Measurements from ENCODE around the gene GLT6D1. TPM values are rescaled to one million over a fixed set of nuclear protein-coding genes. Genes with fewer than 3 reads are reported as not detected.

Gene GLT6D1
- total and polyA plus RNA-seq, 2 of the 13 experiments (the other 11 are each of a cell fraction or from before 2014, with no cell fraction given), result not detected

DNA sequence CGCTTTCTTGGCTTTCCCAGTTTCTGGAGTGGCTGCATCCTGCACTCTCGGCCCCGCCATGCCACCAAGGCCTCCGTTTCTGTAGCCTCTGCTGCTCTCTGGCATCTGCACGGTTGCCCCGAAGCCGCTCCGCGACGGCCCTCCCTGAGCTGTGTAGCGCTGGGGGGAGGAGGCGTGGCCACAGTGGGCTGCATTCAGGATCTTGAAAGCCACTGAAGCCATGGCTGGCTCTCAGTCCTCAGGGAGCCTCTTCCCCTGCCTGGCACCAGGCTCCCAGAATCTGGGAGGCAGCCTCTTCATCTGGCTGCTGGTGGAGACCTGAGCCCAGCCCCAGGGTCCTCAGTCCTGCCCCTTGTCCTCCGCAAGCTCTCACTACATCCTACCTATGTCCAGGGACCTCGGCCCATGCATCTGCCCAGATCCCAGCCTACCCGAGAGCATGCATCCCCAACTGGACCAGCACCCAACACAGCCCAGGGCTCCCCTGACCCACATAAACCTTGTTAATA, 52.7 kb downstream of the GLT6D1 start (continued):
- no peak for TF ChIP-seq ZNF556 (CRISPR knock-in tag; IDR thresholded peaks at IDR 0.05; ENCODE audit: borderline replicate concordance)
- no peak for TF ChIP-seq YEATS4 (CRISPR knock-in tag; IDR thresholded peaks at IDR 0.05; ENCODE audit: borderline replicate concordance)
- TF ChIP-seq ZNF589 (CRISPR knock-in tag; conservative IDR thresholded peaks at IDR 0.05), result no peak
- TF ChIP-seq KAT2B (IDR thresholded peaks at IDR 0.05; ENCODE audit: borderline replicate concordance, low read depth, low read length), result no peak
- no peak for TF ChIP-seq ZNF430 (CRISPR knock-in tag; IDR thresholded peaks at IDR 0.05)
- TF ChIP-seq SALL2 (CRISPR knock-in tag; IDR thresholded peaks at IDR 0.05), result no peak
- no peak for TF ChIP-seq ZNF713 (CRISPR knock-in tag; IDR thresholded peaks at IDR 0.05)
- TF ChIP-seq, protein P1, sequence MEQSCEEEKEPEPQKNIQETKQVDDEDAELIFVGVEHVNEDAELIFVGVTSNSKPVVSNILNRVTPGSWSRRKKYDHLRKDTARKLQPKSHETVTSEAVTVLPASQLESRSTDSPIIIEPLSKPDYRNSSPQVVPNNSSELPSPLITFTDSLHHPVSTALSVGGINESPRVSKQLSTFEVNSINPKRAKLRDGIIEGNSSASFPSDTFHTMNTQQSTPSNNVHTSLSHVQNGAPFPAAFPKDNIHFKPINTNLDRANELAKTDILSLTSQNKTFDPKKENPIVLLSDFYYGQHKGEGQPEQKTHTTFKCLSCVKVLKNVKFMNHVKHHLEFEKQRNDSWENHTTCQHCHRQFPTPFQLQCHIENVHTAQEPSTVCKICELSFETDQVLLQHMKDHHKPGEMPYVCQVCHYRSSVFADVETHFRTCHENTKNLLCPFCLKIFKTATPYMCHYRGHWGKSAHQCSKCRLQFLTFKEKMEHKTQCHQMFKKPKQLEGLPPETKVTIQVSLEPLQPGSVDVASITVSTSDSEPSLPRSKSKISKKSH (CRISPR knock-in tag; IDR thresholded peaks at IDR 0.05; ENCODE audit: borderline replicate concordance), result no peak
- TF ChIP-seq, protein P2, sequence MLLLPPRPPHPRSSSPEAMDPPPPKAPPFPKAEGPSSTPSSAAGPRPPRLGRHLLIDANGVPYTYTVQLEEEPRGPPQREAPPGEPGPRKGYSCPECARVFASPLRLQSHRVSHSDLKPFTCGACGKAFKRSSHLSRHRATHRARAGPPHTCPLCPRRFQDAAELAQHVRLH (CRISPR knock-in tag; IDR thresholded peaks at IDR 0.05; ENCODE audit: borderline replicate concordance, low read depth), result no peak
- TF ChIP-seq ZNF629 (CRISPR knock-in tag; conservative IDR thresholded peaks at IDR 0.05), result no peak
- no peak for TF ChIP-seq HOXD1 (CRISPR knock-in tag; IDR thresholded peaks at IDR 0.05)

DNA sequence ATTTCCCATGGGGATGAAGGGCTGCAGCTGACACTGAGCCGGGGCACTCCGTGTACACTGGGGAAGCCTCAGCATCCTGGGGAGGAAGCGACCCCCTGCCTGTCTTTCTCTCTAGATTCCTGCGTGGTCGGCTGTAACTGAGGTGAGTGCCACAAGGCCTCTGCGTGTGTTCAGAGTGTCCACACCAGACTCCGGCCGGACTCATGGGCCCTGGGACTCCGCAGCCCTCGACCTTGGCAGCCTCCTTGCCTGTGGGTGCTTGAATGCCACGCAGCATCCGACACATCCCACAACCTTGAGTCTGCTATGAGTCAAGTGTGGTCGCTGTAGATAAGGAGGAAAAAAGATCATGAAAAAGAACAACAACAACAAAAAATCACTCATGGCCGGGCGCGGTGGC, 54.4 kb downstream of the GLT6D1 start:
- Histone ChIP-seq H3K79me2 (ENCODE audit: insufficient read depth, low read length) (no peaks in the 10 kb centered on the region), H3K27ac (ENCODE audit: extremely low read length, insufficient read depth, low read length) (no peak overlapping the region), H3K4me1 (ENCODE audit: insufficient read depth, low read length) (no peaks in the 10 kb centered on the region), H2AFZ (ENCODE audit: low read length) (no peak overlapping the region), H3K9ac (ENCODE audit: insufficient read depth, low read depth, low read length) (no peak overlapping the region), H3K9me3 (ENCODE audit: low read length) (no peaks in the 10 kb centered on the region), H3K36me3 (replicated peaks in 1 of 2; ENCODE audit: control insufficient read depth in 1 of 2, insufficient read depth in 2 of 2, low read length in 2 of 2) (no peaks in the 10 kb centered on the region), H4K20me1 (ENCODE audit: insufficient read depth, low read length) (no peaks in the 10 kb centered on the region), H3K27me3 (ENCODE audit: control insufficient read depth in 1 of 2, insufficient read depth in 2 of 2, low read length in 2 of 2) (peaks cover 4 to 55% of the 10 kb centered on the region in 2 experiments; a peak in 4 of 5 replicates), H3K4me3 (replicated peaks in 1 of 3; ENCODE audit: insufficient read depth in 1 of 3, low read depth in 2 of 3, low read length in 3 of 3) (no peak overlapping the region), H3K4me2 (ENCODE audit: low read depth, low read length) (no peak overlapping the region)
- POLR2A ChIA-PET, result no interaction called here
- 32% methylated on average over 14 of the region's 16 CpGs for WGBS (ENCODE audit: low lambda C conversion rate)
- intact Hi-C loops (cut with micrococcal nuclease; ENCODE audit: unreplicated experiment) (no loop called here), in situ Hi-C loops (cut with HindIII; ENCODE audit: extremely low pct_ligation_motif_present, low pct_unique_long_range_greater_than_20kb) (no loop called here)
- DNase-seq (ENCODE audit: low spot score) (no peak), FAIRE-seq (no peak), ATAC-seq (no peak)
- CTCF ChIA-PET (ENCODE audit: low intra/inter-chr PET ratio, low total read pairs), result no interaction called here
- no TSS peak for BruUV-seq (replicated peaks)
- TF ChIP-seq ZKSCAN8 (CRISPR knock-in tag; IDR thresholded peaks at IDR 0.05; ENCODE audit: borderline replicate concordance) (no peak), ZNF546 (CRISPR knock-in tag; conservative IDR thresholded peaks at IDR 0.05) (no peak), ZFX (CRISPR knock-in tag; IDR thresholded peaks at IDR 0.05; ENCODE audit: low read depth) (no peak), FOXK1 (CRISPR knock-in tag; IDR thresholded peaks at IDR 0.05; ENCODE audit: borderline replicate concordance, low read depth) (no peak), ISX (CRISPR knock-in tag; conservative IDR thresholded peaks at IDR 0.05) (no peak), ELF1 (CRISPR knock-in tag; IDR thresholded peaks at IDR 0.05) (no peak), ZNF274 (CRISPR knock-in tag; IDR thresholded peaks at IDR 0.05) (no peak)
- TF ChIP-seq, protein P3, sequence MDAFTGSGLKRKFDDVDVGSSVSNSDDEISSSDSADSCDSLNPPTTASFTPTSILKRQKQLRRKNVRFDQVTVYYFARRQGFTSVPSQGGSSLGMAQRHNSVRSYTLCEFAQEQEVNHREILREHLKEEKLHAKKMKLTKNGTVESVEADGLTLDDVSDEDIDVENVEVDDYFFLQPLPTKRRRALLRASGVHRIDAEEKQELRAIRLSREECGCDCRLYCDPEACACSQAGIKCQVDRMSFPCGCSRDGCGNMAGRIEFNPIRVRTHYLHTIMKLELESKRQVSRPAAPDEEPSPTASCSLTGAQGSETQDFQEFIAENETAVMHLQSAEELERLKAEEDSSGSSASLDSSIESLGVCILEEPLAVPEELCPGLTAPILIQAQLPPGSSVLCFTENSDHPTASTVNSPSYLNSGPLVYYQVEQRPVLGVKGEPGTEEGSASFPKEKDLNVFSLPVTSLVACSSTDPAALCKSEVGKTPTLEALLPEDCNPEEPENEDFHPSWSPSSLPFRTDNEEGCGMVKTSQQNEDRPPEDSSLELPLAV (CRISPR knock-in tag; conservative IDR thresholded peaks at IDR 0.05; ENCODE audit: low read depth), result no peak
- TF ChIP-seq, protein P4, sequence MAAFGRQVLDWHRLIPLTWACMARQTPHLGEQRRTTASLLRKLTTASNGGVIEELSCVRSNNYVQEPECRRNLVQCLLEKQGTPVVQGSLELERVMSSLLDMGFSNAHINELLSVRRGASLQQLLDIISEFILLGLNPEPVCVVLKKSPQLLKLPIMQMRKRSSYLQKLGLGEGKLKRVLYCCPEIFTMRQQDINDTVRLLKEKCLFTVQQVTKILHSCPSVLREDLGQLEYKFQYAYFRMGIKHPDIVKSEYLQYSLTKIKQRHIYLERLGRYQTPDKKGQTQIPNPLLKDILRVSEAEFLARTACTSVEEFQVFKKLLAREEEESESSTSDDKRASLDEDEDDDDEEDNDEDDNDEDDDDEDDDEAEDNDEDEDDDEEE (CRISPR knock-in tag; IDR thresholded peaks at IDR 0.05), result no peak
- TF ChIP-seq, protein P5, sequence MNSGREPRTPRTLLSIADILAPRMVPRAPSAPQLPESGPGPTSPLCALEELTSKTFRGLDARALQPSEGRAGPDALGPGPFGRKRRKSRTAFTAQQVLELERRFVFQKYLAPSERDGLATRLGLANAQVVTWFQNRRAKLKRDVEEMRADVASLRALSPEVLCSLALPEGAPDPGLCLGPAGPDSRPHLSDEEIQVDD (CRISPR knock-in tag; IDR thresholded peaks at IDR 0.05; ENCODE audit: borderline replicate concordance), result no peak
